Endothelial cell (in vitro differentiated cells): ENCODE results near the gene GNB5. TPM values are rescaled to one million over a fixed set of nuclear protein-coding genes. Genes with fewer than 3 reads are reported as not detected.

Source experiments
- DNase-seq: peaks from one replicate; pipeline ENCODE4 v3.0.0; 2021; ENCODE audit warnings: low spot score
- H3K27ac Mint-ChIP-seq: one replicate; pipeline ENCODE4 v1.8.0; 2021; ENCODE audit warnings: mixed read lengths, inconsistent platforms; ENCODE audit not compliant: unreplicated experiment
- H3K27me3 Mint-ChIP-seq: one replicate; pipeline ENCODE4 v1.8.0; 2021; ENCODE audit warnings: mild to moderate bottlenecking, moderate library complexity, mixed read lengths, inconsistent platforms; ENCODE audit not compliant: unreplicated experiment
- H3K36me3 Mint-ChIP-seq: one replicate; pipeline ENCODE4 v1.8.0; 2021; ENCODE audit warnings: mild to moderate bottlenecking, low read depth, mixed read lengths, inconsistent platforms; ENCODE audit not compliant: unreplicated experiment
- H3K4me1 Mint-ChIP-seq: one replicate; pipeline ENCODE4 v1.8.0; 2021; ENCODE audit warnings: mild to moderate bottlenecking, mixed read lengths, inconsistent platforms; ENCODE audit not compliant: unreplicated experiment
- H3K4me3 Mint-ChIP-seq: one replicate; pipeline ENCODE4 v1.8.0; 2021; ENCODE audit warnings: mild to moderate bottlenecking, mixed read lengths, inconsistent platforms; ENCODE audit not compliant: unreplicated experiment
- H3K9me3 Mint-ChIP-seq: one replicate; pipeline ENCODE4 v1.8.0; 2021; ENCODE audit warnings: mixed read lengths, inconsistent platforms; ENCODE audit not compliant: unreplicated experiment
- CTCF ChIP-seq: fragments of 200-600 bp; sonication (generic); IDR thresholded peaks from one replicate; pipeline ENCODE4 v1.5.0; 2021; ENCODE audit warnings: antibody characterized with exemption; ENCODE audit not compliant: unreplicated experiment
- total RNA-seq: library from RNA; stranded (reverse); fragmentation: NEBNext Ultra II Directional; extraction: Animal tissue kit (Norgen Biotek cat#: 25700); gene quantifications from one replicate; pipeline ENCODE4 v1.2.1, GENCODE V29; 2021; ENCODE audit not compliant: unreplicated experiment

Gene GNB5
- total RNA-seq, 1 donor from 2014 or later, result 11.7 TPM

- no peaks in the 10 kb centered on the region for H3K9me3 Mint-ChIP-seq
- H3K36me3 Mint-ChIP-seq, result no peaks in the 10 kb centered on the region
- no peak for TF ChIP-seq CTCF
- no peak overlapping the region for H3K27ac Mint-ChIP-seq
- H3K4me3 Mint-ChIP-seq, result no peak overlapping the region
- peaks cover 7% of the 10 kb centered on the region for H3K27me3 Mint-ChIP-seq
- H3K4me1 Mint-ChIP-seq, result peaks cover 4% of the 10 kb centered on the region
- DNase-seq, result no peak
Observed at GRCh38 chr15:52181938-52182780, 9.0 kb downstream of the GNB5 start.

- Mint-ChIP-seq H3K9me3 (no peaks in the 10 kb centered on the region), H3K27me3 (peaks cover 7% of the 10 kb centered on the region), H3K4me3 (peak overlapping the region; percentile 83), H3K27ac (peak overlapping the region; percentile 34), H3K36me3 (no peaks in the 10 kb centered on the region), H3K4me1 (peaks cover 4% of the 10 kb centered on the region)
- no peak for DNase-seq
- TF ChIP-seq CTCF, result no peak
Observed at GRCh38 chr15:52180851-52181450, 10.2 kb downstream of the GNB5 start.

- Mint-ChIP-seq H3K27ac (no peak overlapping the region), H3K27me3 (peaks cover 6% of the 10 kb centered on the region), H3K4me3 (peak overlapping the region; percentile 83), H3K9me3 (no peaks in the 10 kb centered on the region), H3K4me1 (peaks cover 4% of the 10 kb centered on the region), H3K36me3 (no peaks in the 10 kb centered on the region)
- TF ChIP-seq CTCF, result no peak
- peak; percentile 18 for DNase-seq
Observed at GRCh38 chr15:52180196-52180835, 10.9 kb downstream of the GNB5 start.

GRCh38 chr15:52179278-52180195 is 11.7 kb downstream of the GNB5 start:
- TF ChIP-seq CTCF, result no peak
- DNase-seq, result peak; percentile 67
- H3K9me3 Mint-ChIP-seq, result no peaks in the 10 kb centered on the region
- peaks cover 4% of the 10 kb centered on the region for H3K4me1 Mint-ChIP-seq
- H3K27ac Mint-ChIP-seq, result peak overlapping the region; percentile 50
- H3K4me3 Mint-ChIP-seq, result peak overlapping the region; percentile 94
- H3K27me3 Mint-ChIP-seq, result peaks cover 5% of the 10 kb centered on the region
- no peaks in the 10 kb centered on the region for H3K36me3 Mint-ChIP-seq
